Erythroblast (primary cell): Measurements from ENCODE around the gene SETD4.

Source experiments
- GATA1 ChIP-seq: IDR thresholded peaks from 2 replicates; pipeline ENCODE4 v1.6.1; 2011; ENCODE audit warnings: low read depth, mild to moderate bottlenecking, control low read depth, low read length, moderate library complexity
- POLR2A ChIP-seq: IDR thresholded peaks from 2 replicates; pipeline ENCODE4 v1.6.1; 2011; ENCODE audit warnings: mild to moderate bottlenecking, low read length

DNA sequence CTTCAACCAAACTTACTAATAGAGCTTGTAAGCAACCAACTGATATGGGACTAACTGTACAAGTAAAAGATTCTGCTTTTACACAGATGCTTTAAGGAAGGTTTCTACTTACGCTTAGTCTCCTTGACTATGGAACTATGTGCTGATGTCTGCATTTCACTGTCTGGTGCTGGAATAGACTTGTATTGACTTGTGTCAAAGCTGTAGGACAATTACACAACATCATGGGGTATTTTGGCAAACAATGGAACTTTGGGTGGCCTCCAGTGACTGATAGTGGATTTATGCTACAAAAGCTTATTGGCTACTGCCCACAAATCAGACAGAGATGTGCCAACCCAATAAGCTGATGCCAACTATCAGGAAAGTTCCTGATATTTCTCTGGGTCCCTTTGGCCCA is 20.1 kb upstream of the SETD4 start:
- no peak for TF ChIP-seq POLR2A
- TF ChIP-seq GATA1: no peak
